Measurements from ENCODE around the gene HCAR2.
A peak's percentile ranks its signal among the peaks of the same experiment; 100 is the strongest.

HCAR2 gene

DNA sequence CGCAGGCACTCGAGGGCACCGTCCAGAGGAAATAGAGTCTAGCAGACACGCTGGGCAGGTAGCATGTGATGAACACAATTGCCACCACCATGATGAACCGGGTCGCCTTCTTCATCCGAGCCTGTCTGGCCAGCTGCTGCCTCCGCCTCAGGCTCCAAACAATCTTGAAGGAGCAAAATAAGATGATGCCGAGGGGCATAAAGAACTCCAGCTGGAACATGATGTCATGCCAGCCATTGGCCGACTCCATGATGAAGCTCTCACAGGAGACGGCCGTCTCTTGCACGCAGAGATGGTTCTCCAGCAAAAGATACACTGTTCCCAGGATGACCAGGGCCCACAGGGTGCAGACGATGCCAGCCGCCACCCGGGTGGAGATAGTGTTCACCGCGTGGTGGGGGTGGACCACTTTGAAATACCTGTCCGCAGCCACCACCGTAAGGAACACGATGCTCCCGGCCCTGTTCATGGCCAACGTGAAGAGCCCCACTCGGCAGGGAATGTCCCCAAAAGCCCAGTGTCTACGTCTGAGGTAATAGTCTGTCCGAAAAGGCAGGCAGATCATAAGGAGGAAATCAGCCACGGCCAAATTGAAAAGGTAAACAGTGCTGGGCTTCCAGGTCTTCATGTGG, 26.5 kb upstream of the HCAR2 start:
- no peaks in the 10 kb centered on the region for H3K79me1 ChIP-seq (replicated peaks; ENCODE audit: low read length, poor library complexity, severe bottlenecking)
- H3K23ac ChIP-seq (ENCODE audit: low read length in 2 of 2): no peak overlapping the region
- peak overlapping the region; percentile 73 for H3K9ac ChIP-seq (ENCODE audit: low read length)
- no peaks in the 10 kb centered on the region for H3K9me3 ChIP-seq (ENCODE audit: control insufficient read depth, low read length)
- peak overlapping the region in 1 of 2 experiments; percentile 72 for H3K4me3 ChIP-seq (ENCODE audit: insufficient read depth in 1 of 2, low read depth in 1 of 2, low read length in 2 of 2)
- H2BK120ac ChIP-seq (ENCODE audit: low read depth, low read length): no peak overlapping the region
- peaks cover 10% of the 10 kb centered on the region for H3K4me1 ChIP-seq (ENCODE audit: control insufficient read depth, insufficient read depth, low read depth, low read length)
- H2BK15ac ChIP-seq (ENCODE audit: low read depth, poor library complexity, severe bottlenecking): no peak overlapping the region
- no peaks in the 10 kb centered on the region for H3K27me3 ChIP-seq (ENCODE audit: control insufficient read depth in 1 of 2, insufficient read depth in 1 of 2, low read length in 2 of 2)
- H2BK5ac ChIP-seq (ENCODE audit: low read depth, low read length, poor library complexity, severe bottlenecking): no peak overlapping the region
- H2BK12ac ChIP-seq (ENCODE audit: low read length in 2 of 2): no peak overlapping the region
- no peaks in the 10 kb centered on the region for H3K36me3 ChIP-seq (ENCODE audit: control insufficient read depth in 1 of 2, insufficient read depth in 2 of 2, low read depth in 1 of 2, low read length in 2 of 2)
- H3K4ac ChIP-seq (ENCODE audit: low read depth in 1 of 2, low read length in 2 of 2): no peak overlapping the region
- H3K18ac ChIP-seq (ENCODE audit: low read depth in 1 of 2, low read length in 2 of 2): no peak overlapping the region
- H3K27ac ChIP-seq (ENCODE audit: low read length, poor library complexity, severe bottlenecking): no peak overlapping the region
- WGBS: 96% methylated on average over 27 of the region's 27 CpGs
- no peak for DNase-seq
- no peak overlapping the region for H4K91ac ChIP-seq (ENCODE audit: low read length)
- H3K4me2 ChIP-seq (ENCODE audit: low read length, poor library complexity, severe bottlenecking): no peak overlapping the region
- no peak overlapping the region for H3K14ac ChIP-seq (ENCODE audit: low read length in 2 of 2)
- H2AFZ ChIP-seq (ENCODE audit: low read depth, low read length): no peak overlapping the region
- no peak overlapping the region for H2AK5ac ChIP-seq (ENCODE audit: low read length, severe bottlenecking)
- no peak overlapping the region for H4K8ac ChIP-seq (ENCODE audit: low read length)

DNA sequence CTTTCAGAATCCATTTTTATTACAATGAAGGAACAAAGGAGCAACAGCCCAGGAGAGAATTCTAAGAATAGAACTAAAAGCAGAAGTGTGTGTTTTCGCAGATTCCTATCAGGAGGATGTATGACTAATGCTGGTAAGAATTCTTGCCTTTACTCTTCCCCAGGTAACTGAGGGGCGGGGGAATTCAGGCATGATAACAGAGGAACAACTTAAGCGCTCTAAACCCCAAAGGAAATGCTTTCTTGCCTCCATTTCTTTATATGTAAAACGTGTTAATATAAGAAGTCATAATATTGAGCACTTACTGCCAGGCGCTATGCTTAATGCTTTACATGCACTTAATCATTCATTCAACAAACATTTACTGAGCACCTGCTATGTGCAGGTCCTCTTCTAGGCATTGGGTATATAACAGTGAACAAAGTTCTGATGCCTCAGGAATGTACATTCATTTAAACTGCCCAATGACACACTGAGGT, 23.0 kb upstream of the HCAR2 start:
- H4K91ac ChIP-seq (ENCODE audit: low read length): no peak overlapping the region
- no peak overlapping the region for H3K14ac ChIP-seq (ENCODE audit: low read length in 2 of 2)
- no peak overlapping the region for H2AFZ ChIP-seq (ENCODE audit: low read depth, low read length)
- H3K4ac ChIP-seq (ENCODE audit: low read depth in 1 of 2, low read length in 2 of 2): no peak overlapping the region
- H3K9me3 ChIP-seq (ENCODE audit: control insufficient read depth, low read length): no peaks in the 10 kb centered on the region
- no peak overlapping the region for H2BK12ac ChIP-seq (ENCODE audit: low read length in 2 of 2)
- 50% methylated on average over 2 of the region's 5 CpGs for WGBS
- H3K4me3 ChIP-seq (ENCODE audit: insufficient read depth in 1 of 2, low read depth in 1 of 2, low read length in 2 of 2): no peak overlapping the region
- H3K4me1 ChIP-seq (ENCODE audit: control insufficient read depth, insufficient read depth, low read depth, low read length): peaks cover 10% of the 10 kb centered on the region
- no peaks in the 10 kb centered on the region for H3K36me3 ChIP-seq (ENCODE audit: control insufficient read depth in 1 of 2, insufficient read depth in 2 of 2, low read depth in 1 of 2, low read length in 2 of 2)
- peak overlapping the region; percentile 36 for H3K4me2 ChIP-seq (ENCODE audit: low read length, poor library complexity, severe bottlenecking)
- no peaks in the 10 kb centered on the region for H3K79me1 ChIP-seq (replicated peaks; ENCODE audit: low read length, poor library complexity, severe bottlenecking)
- no peak overlapping the region for H2BK15ac ChIP-seq (ENCODE audit: low read depth, poor library complexity, severe bottlenecking)
- no peak overlapping the region for H2BK120ac ChIP-seq (ENCODE audit: low read depth, low read length)
- no peak overlapping the region for H3K9ac ChIP-seq (ENCODE audit: low read length)
- H3K27me3 ChIP-seq (ENCODE audit: control insufficient read depth in 1 of 2, insufficient read depth in 1 of 2, low read length in 2 of 2): no peaks in the 10 kb centered on the region
- no peak overlapping the region for H4K8ac ChIP-seq (ENCODE audit: low read length)
- H2BK5ac ChIP-seq (ENCODE audit: low read depth, low read length, poor library complexity, severe bottlenecking): no peak overlapping the region
- DNase-seq: no peak
- no peak overlapping the region for H3K27ac ChIP-seq (ENCODE audit: low read length, poor library complexity, severe bottlenecking)
- H3K18ac ChIP-seq (ENCODE audit: low read depth in 1 of 2, low read length in 2 of 2): no peak overlapping the region
- no peak overlapping the region for H2AK5ac ChIP-seq (ENCODE audit: low read length, severe bottlenecking)
- no peak overlapping the region for H3K23ac ChIP-seq (ENCODE audit: low read length in 2 of 2)

DNA sequence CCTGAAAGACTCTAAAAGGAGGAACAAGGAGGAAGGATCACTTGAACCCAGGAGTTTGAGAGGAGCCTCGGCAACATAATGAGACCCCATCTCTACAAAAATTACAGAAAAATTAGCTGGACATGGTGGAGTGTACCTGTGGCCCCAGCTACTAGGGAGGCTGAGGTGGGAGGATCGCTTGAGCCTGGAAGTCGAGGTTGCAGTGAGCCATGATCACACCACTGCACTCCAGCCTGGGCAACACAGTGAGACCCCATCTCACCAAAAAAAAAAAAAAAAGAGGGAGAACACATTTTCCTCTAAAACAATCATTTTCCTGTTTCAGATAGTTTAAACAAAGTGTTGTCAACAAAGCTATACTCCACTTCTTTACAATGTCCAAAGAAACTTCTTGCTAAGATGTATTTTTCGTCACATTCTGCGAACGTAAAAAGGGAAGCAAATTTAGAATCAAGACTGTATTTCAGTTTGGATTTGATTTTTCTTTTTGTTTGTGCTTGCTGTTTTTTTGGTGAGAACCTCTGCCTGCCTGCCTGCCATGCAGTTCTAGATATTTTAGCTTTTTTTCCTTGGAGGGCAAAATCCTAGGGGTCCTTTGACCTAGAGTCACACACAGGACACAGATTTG, 22.4 kb upstream of the HCAR2 start:
- Histone ChIP-seq H3K23ac (ENCODE audit: low read length in 2 of 2) (no peak overlapping the region), H3K9me3 (ENCODE audit: control insufficient read depth, low read length) (no peaks in the 10 kb centered on the region), H3K4me3 (ENCODE audit: insufficient read depth in 1 of 2, low read depth in 1 of 2, low read length in 2 of 2) (no peak overlapping the region), H2AFZ (ENCODE audit: low read depth, low read length) (no peak overlapping the region), H4K91ac (ENCODE audit: low read length) (no peak overlapping the region), H3K27ac (ENCODE audit: low read length, poor library complexity, severe bottlenecking) (no peak overlapping the region), H2AK5ac (ENCODE audit: low read length, severe bottlenecking) (no peak overlapping the region), H3K4ac (ENCODE audit: low read depth in 1 of 2, low read length in 2 of 2) (no peak overlapping the region), H3K9ac (ENCODE audit: low read length) (no peak overlapping the region), H3K79me1 (replicated peaks; ENCODE audit: low read length, poor library complexity, severe bottlenecking) (no peaks in the 10 kb centered on the region), H3K4me1 (ENCODE audit: control insufficient read depth, insufficient read depth, low read depth, low read length) (peaks cover 7% of the 10 kb centered on the region), H4K8ac (ENCODE audit: low read length) (no peak overlapping the region), H2BK5ac (ENCODE audit: low read depth, low read length, poor library complexity, severe bottlenecking) (no peak overlapping the region), H2BK12ac (ENCODE audit: low read length in 2 of 2) (no peak overlapping the region), H2BK120ac (ENCODE audit: low read depth, low read length) (no peak overlapping the region), H3K36me3 (ENCODE audit: control insufficient read depth in 1 of 2, insufficient read depth in 2 of 2, low read depth in 1 of 2, low read length in 2 of 2) (no peaks in the 10 kb centered on the region), H3K4me2 (ENCODE audit: low read length, poor library complexity, severe bottlenecking) (no peak overlapping the region), H2BK15ac (ENCODE audit: low read depth, poor library complexity, severe bottlenecking) (no peak overlapping the region), H3K18ac (ENCODE audit: low read depth in 1 of 2, low read length in 2 of 2) (no peak overlapping the region), H3K14ac (ENCODE audit: low read length in 2 of 2) (no peak overlapping the region), H3K27me3 (ENCODE audit: control insufficient read depth in 1 of 2, insufficient read depth in 1 of 2, low read length in 2 of 2) (no peaks in the 10 kb centered on the region)
- no peak for DNase-seq
- WGBS: 98% methylated on average over 5 of the region's 6 CpGs

DNA sequence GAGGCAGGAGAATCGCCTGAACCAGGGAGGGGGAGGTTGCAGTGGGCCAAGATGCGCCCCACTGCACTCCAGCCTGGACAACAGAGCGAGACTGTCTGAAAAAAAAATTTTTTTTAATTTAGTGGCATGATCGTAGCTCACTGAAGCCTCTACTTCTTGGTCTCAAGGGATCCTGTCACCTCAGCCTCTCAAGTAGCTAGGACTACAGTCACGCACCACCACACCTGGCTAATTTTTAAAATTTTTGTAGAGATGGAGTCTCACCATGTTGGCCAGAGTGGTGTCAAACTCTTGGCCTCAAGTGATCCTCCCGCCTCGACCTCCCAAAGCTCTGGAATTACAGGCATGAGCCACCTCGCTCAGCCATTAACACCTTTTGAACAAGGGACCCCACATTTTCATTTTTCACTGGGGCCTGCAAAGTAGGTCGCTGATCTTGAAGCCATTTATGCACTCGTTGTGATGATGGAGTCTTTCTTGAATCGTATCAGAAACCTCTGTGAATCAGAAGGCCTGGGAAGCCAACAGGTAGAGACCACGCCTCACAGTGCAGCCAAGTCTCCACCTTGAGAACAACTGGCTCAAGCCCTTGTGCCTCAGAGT, 21.6 kb upstream of the HCAR2 start:
- no peak overlapping the region for H2BK15ac ChIP-seq (ENCODE audit: low read depth, poor library complexity, severe bottlenecking)
- no peak overlapping the region for H3K14ac ChIP-seq (ENCODE audit: low read length in 2 of 2)
- no peaks in the 10 kb centered on the region for H3K9me3 ChIP-seq (ENCODE audit: control insufficient read depth, low read length)
- no peak overlapping the region for H3K4me2 ChIP-seq (ENCODE audit: low read length, poor library complexity, severe bottlenecking)
- no peak overlapping the region for H4K8ac ChIP-seq (ENCODE audit: low read length)
- H3K27ac ChIP-seq (ENCODE audit: low read length, poor library complexity, severe bottlenecking): no peak overlapping the region
- no peaks in the 10 kb centered on the region for H3K36me3 ChIP-seq (ENCODE audit: control insufficient read depth in 1 of 2, insufficient read depth in 2 of 2, low read depth in 1 of 2, low read length in 2 of 2)
- no peak overlapping the region for H3K9ac ChIP-seq (ENCODE audit: low read length)
- 95% methylated on average over 11 of the region's 12 CpGs for WGBS
- no peaks in the 10 kb centered on the region for H3K27me3 ChIP-seq (ENCODE audit: control insufficient read depth in 1 of 2, insufficient read depth in 1 of 2, low read length in 2 of 2)
- H3K23ac ChIP-seq (ENCODE audit: low read length in 2 of 2): no peak overlapping the region
- no peaks in the 10 kb centered on the region for H3K4me1 ChIP-seq (ENCODE audit: control insufficient read depth, insufficient read depth, low read depth, low read length)
- no peak for DNase-seq
- H2BK120ac ChIP-seq (ENCODE audit: low read depth, low read length): no peak overlapping the region
- no peaks in the 10 kb centered on the region for H3K79me1 ChIP-seq (replicated peaks; ENCODE audit: low read length, poor library complexity, severe bottlenecking)
- peak overlapping the region; percentile 61 for H2AK5ac ChIP-seq (ENCODE audit: low read length, severe bottlenecking)
- no peak overlapping the region for H2AFZ ChIP-seq (ENCODE audit: low read depth, low read length)
- no peak overlapping the region for H4K91ac ChIP-seq (ENCODE audit: low read length)
- H2BK12ac ChIP-seq (ENCODE audit: low read length in 2 of 2): no peak overlapping the region
- H2BK5ac ChIP-seq (ENCODE audit: low read depth, low read length, poor library complexity, severe bottlenecking): no peak overlapping the region
- H3K4ac ChIP-seq (ENCODE audit: low read depth in 1 of 2, low read length in 2 of 2): no peak overlapping the region
- H3K18ac ChIP-seq (ENCODE audit: low read depth in 1 of 2, low read length in 2 of 2): no peak overlapping the region
- no peak overlapping the region for H3K4me3 ChIP-seq (ENCODE audit: insufficient read depth in 1 of 2, low read depth in 1 of 2, low read length in 2 of 2)

Data from mesenchymal stem cell (in vitro differentiated cells and primary cell).